ENCODE results near the gene ZNF439.

DNA sequence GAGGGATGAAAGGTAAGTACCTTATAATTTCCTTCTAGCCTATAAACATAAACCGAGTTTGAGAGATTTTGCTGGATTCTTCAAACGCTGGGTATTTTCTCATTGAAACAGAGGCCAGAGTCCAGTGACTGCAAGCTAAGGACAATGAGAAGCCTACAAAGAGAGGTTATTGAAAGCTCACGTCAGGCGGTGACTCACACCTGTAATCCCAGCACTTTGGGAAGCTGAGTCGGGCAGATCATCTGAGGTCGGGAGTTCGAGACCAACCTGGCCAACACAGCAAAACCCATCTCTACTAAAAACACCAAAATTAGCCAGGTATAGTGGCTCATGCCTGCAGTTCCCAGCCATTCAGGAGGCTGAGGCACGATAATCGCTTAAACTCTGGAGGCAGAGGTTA is 24.1 kb downstream of the ZNF439 start:
- TF ChIP-seq BHLHE40 (IDR thresholded peaks at IDR 0.05; ENCODE audit: borderline replicate concordance) (no peak), L3MBTL2 (conservative IDR thresholded peaks at IDR 0.05) (no peak), CTBP1 (IDR thresholded peaks at IDR 0.05; ENCODE audit: borderline replicate concordance) (no peak), SUZ12 (IDR thresholded peaks at IDR 0.05) (no peak), NFRKB (IDR thresholded peaks at IDR 0.05) (no peak), FOXK2 (IDR thresholded peaks at IDR 0.05) (no peak)
- TF ChIP-seq, protein P1, sequence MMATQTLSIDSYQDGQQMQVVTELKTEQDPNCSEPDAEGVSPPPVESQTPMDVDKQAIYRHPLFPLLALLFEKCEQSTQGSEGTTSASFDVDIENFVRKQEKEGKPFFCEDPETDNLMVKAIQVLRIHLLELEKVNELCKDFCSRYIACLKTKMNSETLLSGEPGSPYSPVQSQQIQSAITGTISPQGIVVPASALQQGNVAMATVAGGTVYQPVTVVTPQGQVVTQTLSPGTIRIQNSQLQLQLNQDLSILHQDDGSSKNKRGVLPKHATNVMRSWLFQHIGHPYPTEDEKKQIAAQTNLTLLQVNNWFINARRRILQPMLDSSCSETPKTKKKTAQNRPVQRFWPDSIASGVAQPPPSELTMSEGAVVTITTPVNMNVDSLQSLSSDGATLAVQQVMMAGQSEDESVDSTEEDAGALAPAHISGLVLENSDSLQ (IDR thresholded peaks at IDR 0.05): no peak

Data from HEK293T (cell line).